OCI-LY1 (cell line): Measurements from ENCODE around the gene SLC25A11.

Source experiments
- CTCF ChIP-seq: fragments of 200-600 bp; sonication (generic), shearing (Covaris generic); IDR thresholded peaks from 2 replicates; pipeline ENCODE4 v1.5.1; 2017; ENCODE audit warnings: mild to moderate bottlenecking, antibody characterized with exemption, low read length, moderate library complexity, mixed read lengths
- EZH2 ChIP-seq: fragments of 200-600 bp; sonication (generic), shearing (Covaris generic); IDR thresholded peaks from 2 replicates; pipeline ENCODE4 v1.8.0; 2017; ENCODE audit warnings: borderline replicate concordance, mixed run types, mild to moderate bottlenecking, antibody characterized with exemption, low read length, moderate library complexity, mixed read lengths

DNA sequence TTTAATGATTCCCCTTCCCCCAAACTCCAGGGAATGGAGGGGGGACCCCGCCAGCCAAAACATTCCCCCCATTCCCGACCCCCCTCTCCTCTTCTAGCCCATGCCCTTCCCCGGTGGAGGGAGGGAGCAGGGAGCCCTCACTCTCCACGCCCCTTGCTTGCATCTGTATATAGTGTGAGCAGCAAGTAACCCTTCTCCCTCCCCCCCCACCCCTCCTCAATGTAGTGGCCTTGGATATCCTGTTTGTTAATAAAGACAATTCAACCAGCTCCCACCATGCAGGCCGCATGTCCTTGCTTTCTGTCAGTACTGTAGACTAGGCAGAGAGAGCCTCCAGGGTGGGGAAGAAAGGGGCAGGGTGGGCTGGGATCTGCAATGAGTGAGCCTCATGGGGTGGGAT is 42.1 kb downstream of the SLC25A11 start:
- TF ChIP-seq EZH2 (no peak), CTCF (no peak)
